DOHH2 (cell line): ENCODE data around the gene PDE4D.

Experiments
- CTCF ChIP-seq: fragments of 200-600 bp; sonication (generic); IDR thresholded peaks from one replicate; pipeline ENCODE4 v1.5.1; 2014; ENCODE audit warnings: antibody characterized with exemption, mild to moderate bottlenecking, low read depth, low read length; ENCODE audit not compliant: poor library complexity, severe bottlenecking
- EZH2phosphoT487 ChIP-seq: fragments of 200-600 bp; sonication (generic); IDR thresholded peaks from 2 replicates; pipeline ENCODE4 v1.6.1; 2017; ENCODE audit warnings: borderline replicate concordance, mild to moderate bottlenecking, antibody characterized with exemption, low read length, moderate library complexity, mixed read lengths

- TF ChIP-seq CTCF (no peak), EZH2phosphoT487 (no peak)
Measured at GRCh38 chr5:59116231-59116865, 777.2 kb downstream of the PDE4D start.
